Measurements from ENCODE around the gene TPRX2.

- no peak for TF ChIP-seq CTCF (IDR thresholded peaks at IDR 0.05; ENCODE audit: insufficient read depth, low read length, poor library complexity, severe bottlenecking)
- TF ChIP-seq EZH2phosphoT487 (conservative IDR thresholded peaks at IDR 0.05; ENCODE audit: low read length), result no peak
Measured at GRCh38 chr19:47885067-47885463, 26.0 kb downstream of the TPRX2 start.

All from SU-DHL-6 (cell line).